Stomach (tissue), 4 donors: ENCODE measurements around the gene PPP1R3D.

Source experiments
- POLR2A ChIP-seq, 4 donors: fragments of 450-650 bp; IDR thresholded peaks; one replicate each; pipeline ENCODE4 v1.6.1; 2016; ENCODE audit warnings: antibody characterized with exemption in 4 of 4, control low read depth in 2 of 4, mild to moderate bottlenecking in 1 of 4, moderate library complexity in 1 of 4
- POLR2AphosphoS5 ChIP-seq, 3 donors: sonication (generic); formaldehyde crosslinking; IDR thresholded peaks; one replicate each; pipeline ENCODE4 v1.6.1; 2016; ENCODE audit warnings: antibody characterized with exemption in 3 of 3
- TF ChIP-seq, protein P1 (sequence below), 7 experiments: fragments of 450-650 bp in 4 of 7; fragments of 200-600 bp in 3 of 7; sonication (generic) in 3 of 7; IDR thresholded peaks; one replicate each; pipeline ENCODE4 v1.5.1; 2016 to 2019; ENCODE audit warnings: antibody characterized with exemption in 7 of 7, control low read depth in 2 of 7, mild to moderate bottlenecking in 1 of 7

DNA sequence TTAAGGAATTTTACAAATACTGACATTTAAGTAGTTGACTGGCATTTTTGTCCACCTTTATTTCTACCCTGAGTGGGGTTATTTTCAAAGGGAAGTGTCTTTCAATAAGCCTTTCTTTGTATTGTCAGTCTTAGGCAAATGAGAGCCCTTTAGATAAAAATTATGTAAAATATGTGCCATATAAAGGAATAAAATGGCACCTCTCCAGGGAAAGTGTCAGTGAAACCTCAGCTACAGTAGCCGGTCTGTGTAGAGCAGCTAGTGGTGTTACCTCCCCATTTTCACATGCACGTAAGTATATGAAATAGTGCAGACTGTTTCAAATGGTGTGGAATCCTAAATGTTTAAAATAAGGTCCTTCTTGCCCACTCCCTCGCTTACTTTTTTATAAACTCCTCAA is 5.1 kb upstream of the PPP1R3D start:
- TF ChIP-seq, protein P1, sequence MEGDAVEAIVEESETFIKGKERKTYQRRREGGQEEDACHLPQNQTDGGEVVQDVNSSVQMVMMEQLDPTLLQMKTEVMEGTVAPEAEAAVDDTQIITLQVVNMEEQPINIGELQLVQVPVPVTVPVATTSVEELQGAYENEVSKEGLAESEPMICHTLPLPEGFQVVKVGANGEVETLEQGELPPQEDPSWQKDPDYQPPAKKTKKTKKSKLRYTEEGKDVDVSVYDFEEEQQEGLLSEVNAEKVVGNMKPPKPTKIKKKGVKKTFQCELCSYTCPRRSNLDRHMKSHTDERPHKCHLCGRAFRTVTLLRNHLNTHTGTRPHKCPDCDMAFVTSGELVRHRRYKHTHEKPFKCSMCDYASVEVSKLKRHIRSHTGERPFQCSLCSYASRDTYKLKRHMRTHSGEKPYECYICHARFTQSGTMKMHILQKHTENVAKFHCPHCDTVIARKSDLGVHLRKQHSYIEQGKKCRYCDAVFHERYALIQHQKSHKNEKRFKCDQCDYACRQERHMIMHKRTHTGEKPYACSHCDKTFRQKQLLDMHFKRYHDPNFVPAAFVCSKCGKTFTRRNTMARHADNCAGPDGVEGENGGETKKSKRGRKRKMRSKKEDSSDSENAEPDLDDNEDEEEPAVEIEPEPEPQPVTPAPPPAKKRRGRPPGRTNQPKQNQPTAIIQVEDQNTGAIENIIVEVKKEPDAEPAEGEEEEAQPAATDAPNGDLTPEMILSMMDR (IDR thresholded peaks at IDR 0.05), result no peak
- TF ChIP-seq POLR2AphosphoS5 (IDR thresholded peaks at IDR 0.05) (no peak), POLR2A (IDR thresholded peaks at IDR 0.05) (no peak)
